22Rv1 (cell line): ENCODE measurements around the gene TULP3.

Experiments
- CTCF ChIP-seq: fragments of 450-650 bp; IDR thresholded peaks from 2 replicates; pipeline ENCODE4 v1.5.1; 2017; ENCODE audit warnings: mild to moderate bottlenecking
- ZFX ChIP-seq: fragments of 450-650 bp; IDR thresholded peaks from 2 replicates; pipeline ENCODE4 v1.6.1; 2017; ENCODE audit warnings: antibody characterized with exemption, borderline replicate concordance

GRCh38 chr12:2984698-2985097, 94.0 kb downstream of the TULP3 start:
- TF ChIP-seq CTCF (no peak), ZFX (no peak)
